ENCODE results near the gene NAXD. TPM values are rescaled to one million over a fixed set of nuclear protein-coding genes. Genes with fewer than 3 reads are reported as not detected.

Gene NAXD
- total RNA-seq, 1 experiment from 2014 or later = 18.7 TPM

GRCh38 chr13:110680852-110681251, 65.5 kb downstream of the NAXD start:
- ATAC-seq (peak; percentile 55), DNase-seq (peak; percentile 26)
- no peaks in the 10 kb centered on the region for H3K27me3 ChIP-seq (ENCODE audit: low read length)
- H4K20me1 ChIP-seq (ENCODE audit: low read length) = no peaks in the 10 kb centered on the region
- H3K4me1 ChIP-seq (ENCODE audit: insufficient read depth, low read length) = no peaks in the 10 kb centered on the region
- no peaks in the 10 kb centered on the region for H3F3A ChIP-seq (ENCODE audit: low read length, unreplicated experiment)
- H3K9me2 ChIP-seq (replicated peaks; ENCODE audit: low read length) = no peaks in the 10 kb centered on the region
- no peak overlapping the region for H3K4me3 ChIP-seq (ENCODE audit: low read length)
- intact Hi-C loops (cut with micrococcal nuclease) = no loop called here
- POLR2A ChIA-PET (ENCODE audit: unreplicated experiment) = no interaction called here
- no peaks in the 10 kb centered on the region for H3K9me3 ChIP-seq (ENCODE audit: low read length)
- H3K27ac ChIP-seq (ENCODE audit: low read length) = no peak overlapping the region
- no peaks in the 10 kb centered on the region for H3K79me2 ChIP-seq (ENCODE audit: low read length)
- CTCF ChIA-PET = interaction anchor here (0.8 kb wide), 1 partner anchor 36 kb away, joined by 3 read pairs; no protein-coding TSS in a partner anchor
- no peak overlapping the region for H3K4me2 ChIP-seq (ENCODE audit: low read length)
- H3K9ac ChIP-seq (ENCODE audit: low read length) = no peak overlapping the region
- no peak overlapping the region for H2AFZ ChIP-seq (ENCODE audit: low read length)
- TF ChIP-seq EZH2 (IDR thresholded peaks at IDR 0.05; ENCODE audit: low read length, unreplicated experiment) = no peak
- peak; percentile 50 for TF ChIP-seq CTCF (conservative IDR thresholded peaks at IDR 0.05; ENCODE audit: low read depth, low read length)
- BruUV-seq (replicated peaks) = no TSS peak
- H3K36me3 ChIP-seq (ENCODE audit: low read depth, low read length) = peaks cover 17% of the 10 kb centered on the region

- H3K27ac ChIP-seq (ENCODE audit: low read length) = no peak overlapping the region
- DNase-seq = no peak
- ChIA-PET CTCF (no interaction called here), POLR2A (ENCODE audit: unreplicated experiment) (no interaction called here)
- H3K9ac ChIP-seq (ENCODE audit: low read length) = no peak overlapping the region
- H3K4me1 ChIP-seq (ENCODE audit: insufficient read depth, low read length) = no peaks in the 10 kb centered on the region
- no peaks in the 10 kb centered on the region for H3K9me3 ChIP-seq (ENCODE audit: low read length)
- TF ChIP-seq EZH2phosphoT487 (IDR thresholded peaks at IDR 0.05; ENCODE audit: borderline replicate concordance, low read length) (no peak), EZH2 (IDR thresholded peaks at IDR 0.05; ENCODE audit: low read length, unreplicated experiment) (no peak), CTCF (conservative IDR thresholded peaks at IDR 0.05; ENCODE audit: low read depth, low read length) (no peak)
- H3K9me2 ChIP-seq (replicated peaks; ENCODE audit: low read length) = no peaks in the 10 kb centered on the region
- BruUV-seq (replicated peaks) = no TSS peak
- H3F3A ChIP-seq (ENCODE audit: low read length, unreplicated experiment) = no peaks in the 10 kb centered on the region
- no peak overlapping the region for H3K4me3 ChIP-seq (ENCODE audit: low read length)
- H2AFZ ChIP-seq (ENCODE audit: low read length) = no peak overlapping the region
- H3K4me2 ChIP-seq (ENCODE audit: low read length) = no peak overlapping the region
- no peaks in the 10 kb centered on the region for H4K20me1 ChIP-seq (ENCODE audit: low read length)
- intact Hi-C loops (cut with micrococcal nuclease) = no loop called here
- peaks cover 17% of the 10 kb centered on the region; the same call in 1 of the 2 replicates for H3K36me3 ChIP-seq (ENCODE audit: low read depth, low read length)
- no peaks in the 10 kb centered on the region for H3K79me2 ChIP-seq (ENCODE audit: low read length)
- ATAC-seq = no peak
- no peaks in the 10 kb centered on the region for H3K27me3 ChIP-seq (ENCODE audit: low read length)
Measured at GRCh38 chr13:110681868-110682550, 66.7 kb downstream of the NAXD start.

- peaks cover 17% of the 10 kb centered on the region; the same call in 1 of the 2 replicates for H3K36me3 ChIP-seq (ENCODE audit: low read depth, low read length)
- H3K27ac ChIP-seq (ENCODE audit: low read length) = no peak overlapping the region
Measured at GRCh38 chr13:110682746-110683145, 67.4 kb downstream of the NAXD start.

More at GRCh38 chr13:110682746-110683145, 67.4 kb downstream of the NAXD start:
- Histone ChIP-seq H3K9ac (ENCODE audit: low read length) (no peak overlapping the region), H2AFZ (ENCODE audit: low read length) (no peak overlapping the region), H3K9me2 (replicated peaks; ENCODE audit: low read length) (no peaks in the 10 kb centered on the region), H3K79me2 (ENCODE audit: low read length) (no peaks in the 10 kb centered on the region), H3K9me3 (ENCODE audit: low read length) (no peaks in the 10 kb centered on the region), H3K4me2 (ENCODE audit: low read length) (no peak overlapping the region), H4K20me1 (ENCODE audit: low read length) (no peaks in the 10 kb centered on the region), H3K27me3 (ENCODE audit: low read length) (no peaks in the 10 kb centered on the region), H3K4me3 (ENCODE audit: low read length) (no peak overlapping the region), H3F3A (ENCODE audit: low read length, unreplicated experiment) (no peaks in the 10 kb centered on the region), H3K4me1 (ENCODE audit: insufficient read depth, low read length) (no peaks in the 10 kb centered on the region)
- CTCF ChIA-PET = interaction anchor here (0.6 to 1.4 kb wide), 2 partner anchors 16 to 187 kb away, joined by 3 read pairs; no protein-coding TSS in a partner anchor
- intact Hi-C loops (cut with micrococcal nuclease) = loop anchor here (1.0 kb wide), 1 partner anchor 137 kb away; no protein-coding TSS in a partner anchor
- no peak for DNase-seq
- POLR2A ChIA-PET (ENCODE audit: unreplicated experiment) = no interaction called here
- ATAC-seq = no peak
- BruUV-seq (replicated peaks) = no TSS peak
- TF ChIP-seq CTCF (conservative IDR thresholded peaks at IDR 0.05; ENCODE audit: low read depth, low read length) (no peak), EZH2 (IDR thresholded peaks at IDR 0.05; ENCODE audit: low read length, unreplicated experiment) (no peak), EZH2phosphoT487 (IDR thresholded peaks at IDR 0.05; ENCODE audit: borderline replicate concordance, low read length) (no peak)
